Loucy (cell line): ENCODE results near the gene CTU2.

Experiments
- CTCF ChIP-seq: fragments of 200-600 bp; sonication (generic); conservative IDR thresholded peaks from 2 replicates; pipeline ENCODE4 v1.5.1; 2014; ENCODE audit warnings: mild to moderate bottlenecking, antibody characterized with exemption, low read length
- EZH2phosphoT487 ChIP-seq: fragments of 200-600 bp; IDR thresholded peaks from 2 replicates; pipeline ENCODE4 v1.6.1; 2018; ENCODE audit warnings: antibody characterized with exemption, mild to moderate bottlenecking, moderate library complexity, borderline replicate concordance

- TF ChIP-seq CTCF = no peak
- TF ChIP-seq EZH2phosphoT487 = no peak
These were observed 20.3 kb upstream of the CTU2 start for GRCh38 chr16:88686062-88686438.
